ENCODE results near the gene TFF2. TPM values are rescaled to one million over a fixed set of nuclear protein-coding genes. Genes with fewer than 3 reads are reported as not detected.

Gene TFF2
- total RNA-seq, 2 experiments from 2014 or later: not detected

GRCh38 chr21:42317826-42318746 lies 32.7 kb downstream of the TFF2 start:
- H3K36me3 Mint-ChIP-seq (ENCODE audit: low read depth): no peaks in the 10 kb centered on the region
- H3K27me3 Mint-ChIP-seq: peaks cover under 1% of the 10 kb centered on the region
- no peaks in the 10 kb centered on the region for H3K9me3 ChIP-seq (ENCODE audit: control insufficient read depth in 1 of 2, insufficient read depth in 1 of 2, low read length in 2 of 2)
- H3K36me3 ChIP-seq (ENCODE audit: insufficient read depth, low read length): no peaks in the 10 kb centered on the region
- no peak overlapping the region for H3K4me3 Mint-ChIP-seq
- no peak overlapping the region for H3K27ac ChIP-seq (ENCODE audit: low read depth in 1 of 2, low read length in 2 of 2)
- no peaks in the 10 kb centered on the region for H3K4me1 Mint-ChIP-seq (ENCODE audit: low read depth)
- ATAC-seq (ENCODE audit: poor library complexity): no peak
- no peaks in the 10 kb centered on the region for H3K9me3 Mint-ChIP-seq
- H3K27ac Mint-ChIP-seq: no peak overlapping the region
- no peaks in the 10 kb centered on the region for H3K27me3 ChIP-seq (ENCODE audit: control insufficient read depth in 1 of 2, insufficient read depth in 2 of 2, low read length in 2 of 2)
- ChIA-PET CTCF (interaction anchor here (0.6 kb wide), 1 partner anchor 9 kb away, joined by 3 read pairs; no protein-coding TSS in a partner anchor), POLR2A (no interaction called here)
- TF ChIP-seq, protein P1, sequence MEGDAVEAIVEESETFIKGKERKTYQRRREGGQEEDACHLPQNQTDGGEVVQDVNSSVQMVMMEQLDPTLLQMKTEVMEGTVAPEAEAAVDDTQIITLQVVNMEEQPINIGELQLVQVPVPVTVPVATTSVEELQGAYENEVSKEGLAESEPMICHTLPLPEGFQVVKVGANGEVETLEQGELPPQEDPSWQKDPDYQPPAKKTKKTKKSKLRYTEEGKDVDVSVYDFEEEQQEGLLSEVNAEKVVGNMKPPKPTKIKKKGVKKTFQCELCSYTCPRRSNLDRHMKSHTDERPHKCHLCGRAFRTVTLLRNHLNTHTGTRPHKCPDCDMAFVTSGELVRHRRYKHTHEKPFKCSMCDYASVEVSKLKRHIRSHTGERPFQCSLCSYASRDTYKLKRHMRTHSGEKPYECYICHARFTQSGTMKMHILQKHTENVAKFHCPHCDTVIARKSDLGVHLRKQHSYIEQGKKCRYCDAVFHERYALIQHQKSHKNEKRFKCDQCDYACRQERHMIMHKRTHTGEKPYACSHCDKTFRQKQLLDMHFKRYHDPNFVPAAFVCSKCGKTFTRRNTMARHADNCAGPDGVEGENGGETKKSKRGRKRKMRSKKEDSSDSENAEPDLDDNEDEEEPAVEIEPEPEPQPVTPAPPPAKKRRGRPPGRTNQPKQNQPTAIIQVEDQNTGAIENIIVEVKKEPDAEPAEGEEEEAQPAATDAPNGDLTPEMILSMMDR (IDR thresholded peaks at IDR 0.05): no peak
- DNase-seq: peak in 1 of 14 experiments; percentile 17
- H3K4me3 ChIP-seq (ENCODE audit: low read length): no peak overlapping the region
- peaks cover 7% of the 10 kb centered on the region for H3K4me1 ChIP-seq (ENCODE audit: insufficient read depth, low read length)
- intact Hi-C loops (cut with DNase I, micrococcal nuclease): no loop called here

DNA sequence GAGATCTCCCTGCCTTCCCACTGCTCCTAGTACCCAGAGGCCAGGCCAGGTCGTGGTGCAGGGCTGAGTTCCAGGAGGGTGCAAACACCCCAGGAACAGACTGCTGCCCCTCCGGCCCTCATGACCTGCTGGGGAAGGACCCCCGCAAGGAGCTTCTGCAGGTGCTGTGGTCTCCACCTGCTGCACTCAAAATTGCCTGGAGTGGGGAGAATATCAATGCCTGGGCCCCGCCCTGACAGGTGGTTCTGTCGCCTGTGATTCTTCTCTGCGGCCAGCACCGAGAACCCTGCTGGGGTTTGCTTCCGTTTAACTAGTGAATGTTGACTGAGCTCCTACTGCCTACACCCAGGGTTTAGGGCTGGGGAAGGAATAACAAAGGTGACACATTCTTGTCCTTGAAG lies 33.5 kb downstream of the TFF2 start:
- Histone ChIP-seq H3K27ac (ENCODE audit: low read depth in 1 of 2, low read length in 2 of 2) (no peak overlapping the region), H3K9me3 (ENCODE audit: control insufficient read depth in 1 of 2, insufficient read depth in 1 of 2, low read length in 2 of 2) (no peaks in the 10 kb centered on the region), H3K36me3 (ENCODE audit: insufficient read depth, low read length) (no peaks in the 10 kb centered on the region), H3K4me1 (ENCODE audit: insufficient read depth, low read length) (peaks cover 7% of the 10 kb centered on the region), H3K27me3 (ENCODE audit: control insufficient read depth in 1 of 2, insufficient read depth in 2 of 2, low read length in 2 of 2) (no peaks in the 10 kb centered on the region), H3K4me3 (ENCODE audit: low read length) (no peak overlapping the region)
- ChIA-PET POLR2A (no interaction called here), CTCF (no interaction called here)
- H3K4me1 Mint-ChIP-seq (ENCODE audit: low read depth): no peaks in the 10 kb centered on the region
- intact Hi-C loops (cut with DNase I, micrococcal nuclease): no loop called here
- no peaks in the 10 kb centered on the region for H3K9me3 Mint-ChIP-seq
- TF ChIP-seq, protein P1 (IDR thresholded peaks at IDR 0.05): no peak
- ATAC-seq (ENCODE audit: poor library complexity) (no peak), DNase-seq (peak in 1 of 14 experiments; percentile 14)
- H3K36me3 Mint-ChIP-seq (ENCODE audit: low read depth): no peaks in the 10 kb centered on the region
- no peaks in the 10 kb centered on the region for H3K27me3 Mint-ChIP-seq
- no peak overlapping the region for H3K4me3 Mint-ChIP-seq
- no peak overlapping the region for H3K27ac Mint-ChIP-seq

- TF ChIP-seq, protein P1 (IDR thresholded peaks at IDR 0.05): no peak
- H3K4me1 ChIP-seq (ENCODE audit: insufficient read depth, low read length): peaks cover 7% of the 10 kb centered on the region
- intact Hi-C loops (cut with DNase I, micrococcal nuclease): no loop called here
- DNase-seq: peak in 1 of 14 experiments; percentile 25
- POLR2A ChIA-PET: no interaction called here
- no peaks in the 10 kb centered on the region for H3K36me3 ChIP-seq (ENCODE audit: insufficient read depth, low read length)
- H3K4me3 Mint-ChIP-seq: no peak overlapping the region
- CTCF ChIA-PET: no interaction called here
- no peak overlapping the region for H3K4me3 ChIP-seq (ENCODE audit: low read length)
- H3K27me3 Mint-ChIP-seq: no peaks in the 10 kb centered on the region
- ATAC-seq (ENCODE audit: poor library complexity): no peak
- H3K27ac Mint-ChIP-seq: no peak overlapping the region
- H3K4me1 Mint-ChIP-seq (ENCODE audit: low read depth): no peaks in the 10 kb centered on the region
- no peaks in the 10 kb centered on the region for H3K27me3 ChIP-seq (ENCODE audit: control insufficient read depth in 1 of 2, insufficient read depth in 2 of 2, low read length in 2 of 2)
- H3K36me3 Mint-ChIP-seq (ENCODE audit: low read depth): no peaks in the 10 kb centered on the region
- H3K9me3 ChIP-seq (ENCODE audit: control insufficient read depth in 1 of 2, insufficient read depth in 1 of 2, low read length in 2 of 2): no peaks in the 10 kb centered on the region
- H3K27ac ChIP-seq (ENCODE audit: low read depth in 1 of 2, low read length in 2 of 2): no peak overlapping the region
- H3K9me3 Mint-ChIP-seq: no peaks in the 10 kb centered on the region
These were observed 33.9 kb downstream of the TFF2 start for GRCh38 chr21:42316891-42317290.

Measured in CD4-positive, alpha-beta T cell (primary cell).